WERI-Rb-1 (cell line): ENCODE measurements around the gene SHB.

Source experiments
- DNase-seq: peaks from one replicate; pipeline ENCODE4 v3.0.0-alpha.2; 2020
- H3K27ac ChIP-seq: fragments of 250-450 bp; sonication (Bioruptor Pico); 2 replicates; pipeline ENCODE4 v1.5.1; 2020; ENCODE audit warnings: mild to moderate bottlenecking, moderate library complexity
- H3K27me3 ChIP-seq: fragments of 250-450 bp; sonication (Bioruptor Pico); 2 replicates; pipeline ENCODE4 v1.5.1; 2021; ENCODE audit warnings: mild to moderate bottlenecking, low read depth, moderate library complexity; ENCODE audit not compliant: insufficient read depth, severe bottlenecking
- H3K36me3 ChIP-seq: fragments of 250-450 bp; sonication (Bioruptor Pico); 2 replicates; pipeline ENCODE4 v1.5.1; 2020; ENCODE audit warnings: mild to moderate bottlenecking, moderate library complexity
- H3K4me3 ChIP-seq: 2 replicates; pipeline ENCODE4 v1.5.1; 2011; ENCODE audit warnings: low read depth, mild to moderate bottlenecking, control low read depth, low read length
- H3K9me3 ChIP-seq: fragments of 250-450 bp; sonication (Bioruptor Pico); 2 replicates; pipeline ENCODE4 v1.5.1; 2021; ENCODE audit warnings: mild to moderate bottlenecking, moderate library complexity; ENCODE audit not compliant: severe bottlenecking
- CTCF ChIP-seq: IDR thresholded peaks from 2 replicates; pipeline ENCODE4 v1.5.1; 2011; ENCODE audit warnings: low read depth, mild to moderate bottlenecking, control low read depth, inconsistent platforms, low read length

SHB gene

GRCh38 chr9:38110476-38110875 is 41.4 kb upstream of the SHB start:
- no peaks in the 10 kb centered on the region for H3K27me3 ChIP-seq
- no peak for TF ChIP-seq CTCF
- H3K9me3 ChIP-seq = peaks cover 2% of the 10 kb centered on the region
- H3K27ac ChIP-seq = no peak overlapping the region
- H3K4me3 ChIP-seq = no peak overlapping the region
- H3K36me3 ChIP-seq = no peaks in the 10 kb centered on the region
- no peak for DNase-seq

GRCh38 chr9:38109601-38110000 is 40.6 kb upstream of the SHB start:
- no peak for TF ChIP-seq CTCF
- Histone ChIP-seq H3K27ac (no peak overlapping the region), H3K9me3 (peaks cover 2% of the 10 kb centered on the region), H3K27me3 (no peaks in the 10 kb centered on the region), H3K4me3 (no peak overlapping the region), H3K36me3 (no peaks in the 10 kb centered on the region)
- DNase-seq = no peak

GRCh38 chr9:38108326-38108725 is 39.3 kb upstream of the SHB start:
- H3K27me3 ChIP-seq = no peaks in the 10 kb centered on the region
- no peak for TF ChIP-seq CTCF
- H3K9me3 ChIP-seq = peaks cover 2% of the 10 kb centered on the region
- no peaks in the 10 kb centered on the region for H3K36me3 ChIP-seq
- peak overlapping the region; percentile 68 for H3K27ac ChIP-seq
- DNase-seq = no peak
- no peak overlapping the region for H3K4me3 ChIP-seq

GRCh38 chr9:38107811-38108304 is 38.8 kb upstream of the SHB start:
- H3K4me3 ChIP-seq = no peak overlapping the region
- no peak for TF ChIP-seq CTCF
- peak; percentile 72 for DNase-seq
- no peaks in the 10 kb centered on the region for H3K27me3 ChIP-seq
- H3K36me3 ChIP-seq = no peaks in the 10 kb centered on the region
- peak overlapping the region; percentile 68 for H3K27ac ChIP-seq
- H3K9me3 ChIP-seq = peaks cover 2% of the 10 kb centered on the region

GRCh38 chr9:38107405-38107804 is 38.4 kb upstream of the SHB start:
- H3K9me3 ChIP-seq = peaks cover 2% of the 10 kb centered on the region
- no peak for DNase-seq

More at GRCh38 chr9:38107405-38107804, 38.4 kb upstream of the SHB start:
- no peaks in the 10 kb centered on the region for H3K27me3 ChIP-seq
- H3K27ac ChIP-seq = peak overlapping the region; percentile 68
- no peak for TF ChIP-seq CTCF
- no peak overlapping the region for H3K4me3 ChIP-seq
- no peaks in the 10 kb centered on the region for H3K36me3 ChIP-seq
